Loucy (cell line): Measurements from ENCODE around the gene SMYD1.

Experiments
- H2AFZ ChIP-seq: fragments of 200-600 bp; sonication (generic); 2 replicates; pipeline ENCODE4 v1.6.0; 2016; ENCODE audit warnings: antibody characterized with exemption, mild to moderate bottlenecking, low read length, moderate library complexity
- H3F3A ChIP-seq: fragments of 200-600 bp; 2 replicates; pipeline ENCODE4 v1.6.0; 2016; ENCODE audit warnings: antibody characterized with exemption, low read depth, mild to moderate bottlenecking
- H3K27me3 ChIP-seq: fragments of 200-600 bp; sonication (generic); 2 replicates; pipeline ENCODE4 v1.6.1; 2014; ENCODE audit warnings: low read length, mild to moderate bottlenecking; ENCODE audit not compliant: insufficient read depth, poor library complexity, severe bottlenecking
- H3K36me3 ChIP-seq: fragments of 200-600 bp; sonication (generic); 2 replicates; pipeline ENCODE4 v1.6.1; 2016; ENCODE audit warnings: low read length; ENCODE audit not compliant: insufficient read depth
- H3K4me1 ChIP-seq: fragments of 200-600 bp; sonication (generic); 2 replicates; pipeline ENCODE4 v1.5.1; 2014; ENCODE audit warnings: low read length, mild to moderate bottlenecking; ENCODE audit not compliant: insufficient read depth, poor library complexity, severe bottlenecking
- H3K4me2 ChIP-seq: fragments of 200-600 bp; sonication (generic); 2 replicates; pipeline ENCODE4 v1.6.0; 2014; ENCODE audit warnings: antibody characterized with exemption, low read length, low read depth, mild to moderate bottlenecking; ENCODE audit not compliant: poor library complexity, severe bottlenecking
- H3K4me3 ChIP-seq: fragments of 200-600 bp; sonication (generic); 2 replicates; pipeline ENCODE4 v1.5.1; 2014; ENCODE audit warnings: low read length, mild to moderate bottlenecking, mixed read lengths; ENCODE audit not compliant: poor library complexity, severe bottlenecking
- H3K79me2 ChIP-seq: fragments of 200-600 bp; sonication (generic); 2 replicates; pipeline ENCODE4 v1.6.1; 2014; ENCODE audit warnings: low read length; ENCODE audit not compliant: insufficient read depth
- H3K9ac ChIP-seq: fragments of 200-600 bp; sonication (generic); 2 replicates; pipeline ENCODE4 v1.6.0; 2014; ENCODE audit warnings: mild to moderate bottlenecking, low read depth, low read length, moderate library complexity; ENCODE audit not compliant: poor library complexity, severe bottlenecking
- H3K9me2 ChIP-seq: fragments of 200-600 bp; sonication (generic); replicated peaks from 2 replicates; pipeline ENCODE4 v1.6.1; 2016; ENCODE audit warnings: low read depth, low read length, mixed read lengths
- H3K9me3 ChIP-seq: fragments of 200-600 bp; sonication (generic); 2 replicates; pipeline ENCODE4 v1.6.1; 2014; ENCODE audit warnings: mild to moderate bottlenecking, antibody characterized with exemption, low read length, low read depth; ENCODE audit not compliant: insufficient read depth
- H4K20me1 ChIP-seq: fragments of 200-600 bp; sonication (generic); 2 replicates; pipeline ENCODE4 v1.6.0; 2014; ENCODE audit warnings: antibody characterized with exemption, low read length, mild to moderate bottlenecking; ENCODE audit not compliant: insufficient read depth, poor library complexity, severe bottlenecking
- CTCF ChIP-seq: fragments of 200-600 bp; sonication (generic); conservative IDR thresholded peaks from 2 replicates; pipeline ENCODE4 v1.5.1; 2014; ENCODE audit warnings: mild to moderate bottlenecking, antibody characterized with exemption, low read length
- EZH2phosphoT487 ChIP-seq: fragments of 200-600 bp; IDR thresholded peaks from 2 replicates; pipeline ENCODE4 v1.6.1; 2018; ENCODE audit warnings: antibody characterized with exemption, mild to moderate bottlenecking, moderate library complexity, borderline replicate concordance

SMYD1 gene

GRCh38 chr2:88048541-88048940 lies 19.1 kb upstream of the SMYD1 start:
- no peaks in the 10 kb centered on the region for H3K36me3 ChIP-seq
- H3K4me1 ChIP-seq = peaks cover 15% of the 10 kb centered on the region
- H3K9me3 ChIP-seq = no peaks in the 10 kb centered on the region
- TF ChIP-seq EZH2phosphoT487 (no peak), CTCF (no peak)
- H3K4me3 ChIP-seq = no peak overlapping the region
- H3K9ac ChIP-seq = no peak overlapping the region
- no peaks in the 10 kb centered on the region for H3F3A ChIP-seq
- H3K9me2 ChIP-seq = no peaks in the 10 kb centered on the region
- H2AFZ ChIP-seq = no peak overlapping the region
- H3K27me3 ChIP-seq = no peaks in the 10 kb centered on the region
- peaks cover 10% of the 10 kb centered on the region for H4K20me1 ChIP-seq
- H3K79me2 ChIP-seq = peaks cover 9% of the 10 kb centered on the region
- H3K4me2 ChIP-seq = no peak overlapping the region

DNA sequence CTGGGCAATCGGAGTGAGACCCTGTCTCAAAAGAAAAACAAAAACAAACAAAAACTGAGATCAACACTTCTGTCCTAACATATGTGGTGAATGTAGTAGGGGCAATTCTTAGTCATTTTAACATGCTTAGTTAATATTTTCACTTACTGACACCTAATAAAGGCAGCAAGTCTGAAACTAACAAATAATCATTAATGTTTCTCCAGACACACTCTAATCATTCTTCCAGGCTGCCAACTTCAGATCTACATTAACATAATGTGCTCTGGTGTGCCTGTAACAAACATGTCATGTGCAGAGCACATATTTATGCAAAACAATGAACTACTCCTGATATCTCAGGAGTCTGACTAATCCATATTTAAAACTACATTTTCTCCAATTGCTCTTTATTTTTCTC lies 18.0 kb upstream of the SMYD1 start:
- H3K27me3 ChIP-seq = no peaks in the 10 kb centered on the region
- no peak for TF ChIP-seq CTCF
- TF ChIP-seq EZH2phosphoT487 = no peak
- no peaks in the 10 kb centered on the region for H3K36me3 ChIP-seq
- H3K4me1 ChIP-seq = peaks cover 25% of the 10 kb centered on the region
- H3K4me3 ChIP-seq = no peak overlapping the region
- no peaks in the 10 kb centered on the region for H3K9me2 ChIP-seq
- H4K20me1 ChIP-seq = peaks cover 21% of the 10 kb centered on the region
- H3F3A ChIP-seq = no peaks in the 10 kb centered on the region
- no peak overlapping the region for H3K9ac ChIP-seq
- no peak overlapping the region for H3K4me2 ChIP-seq
- H2AFZ ChIP-seq = no peak overlapping the region
- H3K9me3 ChIP-seq = no peaks in the 10 kb centered on the region
- peaks cover 19% of the 10 kb centered on the region for H3K79me2 ChIP-seq

- H4K20me1 ChIP-seq = peaks cover 27% of the 10 kb centered on the region
- H3K79me2 ChIP-seq = peaks cover 32% of the 10 kb centered on the region
- no peaks in the 10 kb centered on the region for H3K36me3 ChIP-seq
- no peak for TF ChIP-seq EZH2phosphoT487
- no peak overlapping the region for H3K4me3 ChIP-seq
- peaks cover 6% of the 10 kb centered on the region for H3K27me3 ChIP-seq
- H2AFZ ChIP-seq = no peak overlapping the region
- H3K4me2 ChIP-seq = no peak overlapping the region
- H3F3A ChIP-seq = no peaks in the 10 kb centered on the region
- no peaks in the 10 kb centered on the region for H3K9me2 ChIP-seq
- peaks cover 31% of the 10 kb centered on the region for H3K4me1 ChIP-seq
- H3K9me3 ChIP-seq = no peaks in the 10 kb centered on the region
- H3K9ac ChIP-seq = no peak overlapping the region
These were observed 15.8 kb upstream of the SMYD1 start for GRCh38 chr2:88051792-88052191.

DNA sequence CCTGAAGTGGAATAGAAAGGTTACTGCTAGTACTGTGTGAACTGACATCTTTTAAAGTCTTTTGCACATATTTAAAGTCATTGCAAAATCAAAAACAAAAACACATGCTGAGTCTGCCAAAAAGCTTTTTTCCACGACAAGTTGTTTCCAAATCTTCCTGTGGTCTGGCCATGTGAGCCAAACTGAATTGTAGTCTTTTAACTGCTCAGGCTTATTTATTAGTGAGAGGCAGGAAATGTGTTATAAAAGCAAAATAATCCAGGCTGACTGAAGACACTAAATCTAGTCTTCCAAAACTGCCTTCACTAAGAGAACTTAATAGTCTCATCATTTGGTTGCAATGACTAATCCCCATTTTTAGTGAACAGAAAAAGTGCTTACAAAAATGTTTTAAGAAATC lies 14.3 kb upstream of the SMYD1 start:
- Histone ChIP-seq H3K27me3 (peaks cover 6% of the 10 kb centered on the region), H2AFZ (no peak overlapping the region), H3K9me3 (no peaks in the 10 kb centered on the region), H4K20me1 (peaks cover 27% of the 10 kb centered on the region), H3K4me2 (peak overlapping the region; percentile 95), H3K4me3 (peak overlapping the region; percentile 94), H3K4me1 (peaks cover 31% of the 10 kb centered on the region), H3K9me2 (no peaks in the 10 kb centered on the region), H3K79me2 (peaks cover 32% of the 10 kb centered on the region), H3F3A (no peaks in the 10 kb centered on the region), H3K9ac (peak overlapping the region; percentile 98), H3K36me3 (no peaks in the 10 kb centered on the region)
- TF ChIP-seq CTCF = no peak
- TF ChIP-seq EZH2phosphoT487 = no peak
